Liver (tissue), 9 donors: ENCODE data around the gene ZNFX1. TPM values are rescaled to one million over a fixed set of nuclear protein-coding genes. Genes with fewer than 3 reads are reported as not detected.

ENCODE experiments used
- DNase-seq: peaks from one replicate; pipeline ENCODE4 v3.0.0-alpha.2; 2017; ENCODE audit warnings: low spot score
- H3K27ac ChIP-seq, 2 donors: one replicate each; pipeline ENCODE4 v1.7.0; 2013; ENCODE audit warnings: inconsistent platforms in 2 of 2, low read length in 2 of 2, control low read depth in 1 of 2, low read depth in 1 of 2, mild to moderate bottlenecking in 1 of 2
- H3K27me3 ChIP-seq, 4 donors: one replicate each; pipeline versions ENCODE4 v1.6.1 to v1.7.0; 2013; ENCODE audit warnings: low read length in 3 of 4, inconsistent platforms in 1 of 4, mild to moderate bottlenecking in 1 of 4, moderate library complexity in 1 of 4; ENCODE audit not compliant: control insufficient read depth in 4 of 4, insufficient read depth in 4 of 4
- H3K36me3 ChIP-seq, 4 donors: one replicate each; pipeline versions ENCODE4 v1.6.1 to v1.7.0; 2013; ENCODE audit warnings: low read length in 3 of 4, mild to moderate bottlenecking in 3 of 4, low read depth in 1 of 4, moderate library complexity in 1 of 4; ENCODE audit not compliant: control insufficient read depth in 4 of 4, insufficient read depth in 3 of 4
- H3K4me1 ChIP-seq, 4 donors: one replicate each; pipeline versions ENCODE4 v1.6.1 to v1.7.0; 2013; ENCODE audit warnings: low read length in 3 of 4, mild to moderate bottlenecking in 3 of 4, moderate library complexity in 1 of 4; ENCODE audit not compliant: control insufficient read depth in 4 of 4, insufficient read depth in 4 of 4
- H3K4me3 ChIP-seq, 3 donors: one replicate each; pipeline versions ENCODE4 v1.6.1 to v1.7.0; 2013; ENCODE audit warnings: low read length in 3 of 3, control low read depth in 1 of 3, low read depth in 1 of 3, mild to moderate bottlenecking in 1 of 3
- H3K9ac ChIP-seq, 2 donors: one replicate each; pipeline ENCODE4 v1.7.0; 2013; ENCODE audit warnings: low read length in 2 of 2, mild to moderate bottlenecking in 2 of 2, moderate library complexity in 2 of 2, control low read depth in 1 of 2, low read depth in 1 of 2
- H3K9me3 ChIP-seq, 4 donors: one replicate each; pipeline versions ENCODE4 v1.6.1 to v1.7.0; 2013; ENCODE audit warnings: low read length in 3 of 4; ENCODE audit not compliant: control insufficient read depth in 4 of 4
- ATF3 ChIP-seq: IDR thresholded peaks from 2 replicates; pipeline ENCODE4 v1.6.1; 2016; ENCODE audit warnings: antibody characterized with exemption
- EGR1 ChIP-seq, 2 donors: IDR thresholded peaks; 2 replicates each; pipeline ENCODE4 v1.6.1; 2016 to 2018; ENCODE audit warnings: antibody characterized with exemption in 2 of 2, low read depth in 2 of 2
- HNF4G ChIP-seq: IDR thresholded peaks from 2 replicates; pipeline ENCODE4 v1.6.1; 2016; ENCODE audit warnings: antibody characterized with exemption
- JUND ChIP-seq, 2 donors: IDR thresholded peaks; 2 replicates each; pipeline ENCODE4 v1.6.1; 2016; ENCODE audit warnings: antibody characterized with exemption in 2 of 2
- MAX ChIP-seq: IDR thresholded peaks from 2 replicates; pipeline ENCODE4 v1.6.1; 2016; ENCODE audit warnings: antibody characterized with exemption
- NR2F2 ChIP-seq: IDR thresholded peaks from 2 replicates; pipeline ENCODE4 v1.6.1; 2016; ENCODE audit warnings: antibody characterized with exemption
- RAD21 ChIP-seq, 2 donors: IDR thresholded peaks; 2 replicates each; pipeline ENCODE4 v1.6.1; 2016; ENCODE audit warnings: antibody characterized with exemption in 2 of 2, mild to moderate bottlenecking in 2 of 2
- REST ChIP-seq: IDR thresholded peaks from 2 replicates; pipeline ENCODE4 v1.6.1; 2016; ENCODE audit warnings: antibody characterized with exemption, mild to moderate bottlenecking
- RXRA ChIP-seq, 2 donors: IDR thresholded peaks; 2 replicates each; pipeline ENCODE4 v1.6.1; 2017 to 2018; ENCODE audit warnings: antibody characterized with exemption in 2 of 2, mild to moderate bottlenecking in 1 of 2
- TAF1 ChIP-seq: conservative IDR thresholded peaks from 2 replicates; pipeline ENCODE4 v1.6.1; 2016; ENCODE audit warnings: antibody characterized with exemption, mild to moderate bottlenecking
- YY1 ChIP-seq: IDR thresholded peaks from 2 replicates; pipeline ENCODE4 v1.6.1; 2016; ENCODE audit warnings: antibody characterized with exemption, mild to moderate bottlenecking
- WGBS: extraction: QIAGEN DNeasy Blood & Tissue Kit; methylation state at CpG from one replicate; pipeline ENCODE4 v1.1.7; 2013; 5-methylcytosine and 5-hydroxymethylcytosine counted together
- polyA plus RNA-seq, 2 donors: library from polyadenylated mRNA; stranded (reverse) in 1 of 2; unstranded in 1 of 2; fragments of 200-250 nt in 1 of 2; fragments of >200 nt in 1 of 2; fragmentation: Nextera tagmentation in 1 of 2; extraction: Ambion mirVana in 1 of 2; gene quantifications; one replicate each; pipeline versions ENCODE4 v1.2.1 to v1.2.3, GENCODE V29; 2013 to 2015
- total RNA-seq, 2 donors: library from RNA; depleted of rRNA; stranded (reverse); fragments of >200 nt; gene quantifications; one replicate each; pipeline ENCODE4 v1.2.3, GENCODE V29; 2014
- donor health status: healthy.
- donor health status: healthy.
- donor health status: healthy.
- donor health status: healthy.
- donor health status: healthy.

ZNFX1 gene
- total and polyA plus RNA-seq, 4 donors, result 6.9 to 16.1 (median 8.7) TPM

- no peak for DNase-seq
- 94% methylated on average over 2 of the region's 2 CpGs for WGBS
- no peaks in the 10 kb centered on the region for H3K27me3 ChIP-seq
- H3K4me1 ChIP-seq, result no peaks in the 10 kb centered on the region
- no peak overlapping the region for H3K4me3 ChIP-seq
- H3K36me3 ChIP-seq, result peaks cover 40 to 80% (median 71%) of the 10 kb centered on the region in 4 donors
- H3K9ac ChIP-seq, result no peak overlapping the region
- no peak for TF ChIP-seq TAF1
- H3K9me3 ChIP-seq, result peaks cover 8 to 17% (median 13%) of the 10 kb centered on the region in 4 donors
- H3K27ac ChIP-seq, result no peak overlapping the region
Measured at GRCh38 chr20:49288250-49288751, 10.4 kb upstream of the ZNFX1 start.

- H3K9ac ChIP-seq, result no peak overlapping the region
- peaks cover 40 to 86% (median 77%) of the 10 kb centered on the region in 4 donors for H3K36me3 ChIP-seq
- DNase-seq, result no peak
- TF ChIP-seq RXRA (IDR thresholded peaks at IDR 0.05), result no peak
- TF ChIP-seq ATF3, result peak; percentile 39
- peak; percentile 1 to 31 for TF ChIP-seq JUND (IDR thresholded peaks at IDR 0.05)
- no peak overlapping the region for H3K27ac ChIP-seq
- no peaks in the 10 kb centered on the region for H3K27me3 ChIP-seq
- H3K4me1 ChIP-seq, result no peaks in the 10 kb centered on the region
- no peak overlapping the region for H3K4me3 ChIP-seq
- peaks cover 8 to 17% (median 13%) of the 10 kb centered on the region in 4 donors for H3K9me3 ChIP-seq
Measured at GRCh38 chr20:49287555-49288249, 9.8 kb upstream of the ZNFX1 start.

- Histone ChIP-seq H3K36me3 (peaks cover 45 to 90% (median 84%) of the 10 kb centered on the region in 4 donors), H3K27ac (no peak overlapping the region), H3K4me1 (peaks cover 0 to 1% (median 0%) of the 10 kb centered on the region in 4 donors), H3K9me3 (peaks cover 8 to 17% (median 13%) of the 10 kb centered on the region in 4 donors), H3K9ac (no peak overlapping the region), H3K4me3 (no peak overlapping the region), H3K27me3 (no peaks in the 10 kb centered on the region)
- 95% methylated on average over 16 of the region's 16 CpGs for WGBS
- TF ChIP-seq HNF4G (no peak), EGR1 (IDR thresholded peaks at IDR 0.05; ENCODE audit: low read depth in 2 of 2) (no peak), NR2F2 (no peak), RAD21 (IDR thresholded peaks at IDR 0.05) (no peak), JUND (IDR thresholded peaks at IDR 0.05) (no peak), MAX (no peak), RXRA (IDR thresholded peaks at IDR 0.05) (no peak), YY1 (no peak), REST (no peak)
- no peak for DNase-seq
Measured at GRCh38 chr20:49286689-49287551, 9.1 kb upstream of the ZNFX1 start.
